Measurements from ENCODE around the gene HOXC9. TPM values are rescaled to one million over a fixed set of nuclear protein-coding genes. Genes with fewer than 3 reads are reported as not detected.

HOXC9 gene
- total RNA-seq, 4 donors from 2014 or later, result 0.28 to 2.0 (median 0.44) TPM; not detected in 1

GRCh38 chr12:54032627-54033100 lies 32.7 kb downstream of the HOXC9 start, which contains the start of gene HOXC5:
TSS of gene HOXC5 (plus strand) at chr12:54033050. CDS start at chr12:54033123, 73 bp downstream.
- DNase-seq (ENCODE audit: low spot score) (no peak), ATAC-seq (ENCODE audit: low FRiP score) (peak; percentile 17)
- peak in 2 of 3 donors; percentile 45 to 87 for TF ChIP-seq CTCF (IDR thresholded peaks at IDR 0.05)

- TF ChIP-seq CTCF (IDR thresholded peaks at IDR 0.05), result no peak
- DNase-seq (ENCODE audit: low spot score) (no peak), ATAC-seq (ENCODE audit: low FRiP score) (peak; percentile 24)
Observed at GRCh38 chr12:54033106-54033979, 33.4 kb downstream of the HOXC9 start.

GRCh38 chr12:54033980-54034784 lies 34.2 kb downstream of the HOXC9 start:
- no peak for TF ChIP-seq CTCF (IDR thresholded peaks at IDR 0.05)
- DNase-seq (ENCODE audit: low spot score) (no peak), ATAC-seq (ENCODE audit: low FRiP score) (no peak)

GRCh38 chr12:54034785-54035310 lies 34.9 kb downstream of the HOXC9 start:
- no peak for TF ChIP-seq CTCF (IDR thresholded peaks at IDR 0.05)
- no peak for ATAC-seq (ENCODE audit: low FRiP score)

GRCh38 chr12:54035568-54036264 lies 35.8 kb downstream of the HOXC9 start:
- DNase-seq (ENCODE audit: low spot score) (no peak), ATAC-seq (ENCODE audit: low FRiP score) (no peak)
- TF ChIP-seq CTCF (IDR thresholded peaks at IDR 0.05), result no peak

More at GRCh38 chr12:54034785-54035310, 34.9 kb downstream of the HOXC9 start:
- DNase-seq (ENCODE audit: low spot score), result no peak

- no peak for DNase-seq (ENCODE audit: low spot score)
- no peak for TF ChIP-seq CTCF (IDR thresholded peaks at IDR 0.05)
- ATAC-seq (ENCODE audit: low FRiP score), result peak; percentile 66
Observed at GRCh38 chr12:54036620-54037359, 36.8 kb downstream of the HOXC9 start.
